PC-9 (cell line): ENCODE results near the gene VPS35. TPM values are rescaled to one million over a fixed set of nuclear protein-coding genes. Genes with fewer than 3 reads are reported as not detected.

Experiments used
- BruUV-seq: library from RNA; stranded (reverse); fragments of 400-500 nt; replicated peaks from 2 replicates; lab custom pipeline; 2021; lab: Mats Ljungman, UMichigan
- CTCF ChIA-PET: fragments of 300-600 bp; sonication (Branson Sonifier 250); formaldehyde crosslinking; loops from one replicate; lab custom pipeline; 2022; ENCODE audit warnings: antibody characterized with exemption; lab: Charles Lee
- POLR2A ChIA-PET: fragments of 300-600 bp; sonication (Branson Sonifier 250); formaldehyde crosslinking; loops from one replicate; lab custom pipeline; 2022; ENCODE audit warnings: antibody characterized with exemption; ENCODE audit not compliant: unreplicated experiment; lab: Charles Lee
- DNase-seq, 2 experiments: peaks; one replicate each; pipeline versions ENCODE4 v3.0.0 to v3.0.0-alpha.2; 2015 to 2022; ENCODE audit warnings: mixed read lengths in 1 of 2
- H2AFZ ChIP-seq: fragments of 200-600 bp; sonication (generic); 2 replicates; pipeline ENCODE4 v1.8.1; 2017; ENCODE audit warnings: antibody characterized with exemption
- H3F3A ChIP-seq: fragments of 200-600 bp; sonication (generic); 2 replicates; pipeline ENCODE4 v1.8.1; 2017; ENCODE audit warnings: antibody characterized with exemption, mild to moderate bottlenecking, low read depth; ENCODE audit not compliant: insufficient read depth
- H3K27ac ChIP-seq: fragments of 200-600 bp; sonication (generic); 2 replicates; pipeline ENCODE4 v1.6.1; 2016; ENCODE audit warnings: mixed run types
- H3K27me3 ChIP-seq: fragments of 200-600 bp; sonication (generic); 2 replicates; pipeline ENCODE4 v1.6.1; 2016; ENCODE audit warnings: low read depth, mixed run types; ENCODE audit not compliant: insufficient read depth
- H3K36me3 ChIP-seq: fragments of 200-600 bp; sonication (generic); 2 replicates; pipeline ENCODE4 v1.6.1; 2016; ENCODE audit warnings: low read depth, mixed run types
- H3K4me1 ChIP-seq: fragments of 200-600 bp; sonication (generic); replicated peaks from 2 replicates; pipeline ENCODE4 v1.6.1; 2016; ENCODE audit warnings: mixed run types; ENCODE audit not compliant: insufficient read depth
- H3K4me2 ChIP-seq: fragments of 200-600 bp; sonication (generic); 2 replicates; pipeline ENCODE4 v1.6.1; 2017; ENCODE audit warnings: mixed run types
- H3K4me3 ChIP-seq: fragments of 200-600 bp; sonication (generic); 2 replicates; pipeline ENCODE4 v1.6.1; 2016; ENCODE audit warnings: mixed run types
- H3K79me2 ChIP-seq: fragments of 200-600 bp; sonication (generic); 2 replicates; pipeline ENCODE4 v1.6.1; 2017; ENCODE audit warnings: low read depth, mixed run types
- H3K9me2 ChIP-seq: fragments of 200-600 bp; sonication (generic); 2 replicates; pipeline ENCODE4 v1.8.1; 2017; ENCODE audit warnings: mild to moderate bottlenecking; ENCODE audit not compliant: insufficient read depth
- H3K9me3 ChIP-seq: fragments of 200-600 bp; sonication (generic); 2 replicates; pipeline ENCODE4 v1.8.1; 2016; ENCODE audit warnings: low read depth; ENCODE audit not compliant: insufficient read depth
- H4K20me1 ChIP-seq: fragments of 200-600 bp; sonication (generic); 2 replicates; pipeline ENCODE4 v1.8.1; 2017; ENCODE audit not compliant: insufficient read depth
- EZH2 ChIP-seq: fragments of 200-600 bp; sonication (generic); IDR thresholded peaks from 2 replicates; pipeline ENCODE4 v1.8.0; 2017; ENCODE audit warnings: antibody characterized with exemption, low read depth
- intact Hi-C: fragments of 100-400 bp; cut with micrococcal nuclease; formaldehyde crosslinking; loops from one replicate; pipeline ENCODE4 v1.10.0; 2022; ENCODE audit not compliant: unreplicated experiment
- total RNA-seq: library from RNA; stranded (reverse); gene quantifications from 2 replicates; pipeline ENCODE4 v1.2.3, GENCODE V29; 2021
- TF ChIP-seq, protein P1 (sequence below): fragments of 200-600 bp; sonication (generic); conservative IDR thresholded peaks from 2 replicates; pipeline ENCODE4 v1.6.1; 2017; ENCODE audit warnings: mixed run types, antibody characterized with exemption, mild to moderate bottlenecking, moderate library complexity

The VPS35 gene
- total RNA-seq, 1 experiment from 2014 or later = 98.4 TPM

DNA sequence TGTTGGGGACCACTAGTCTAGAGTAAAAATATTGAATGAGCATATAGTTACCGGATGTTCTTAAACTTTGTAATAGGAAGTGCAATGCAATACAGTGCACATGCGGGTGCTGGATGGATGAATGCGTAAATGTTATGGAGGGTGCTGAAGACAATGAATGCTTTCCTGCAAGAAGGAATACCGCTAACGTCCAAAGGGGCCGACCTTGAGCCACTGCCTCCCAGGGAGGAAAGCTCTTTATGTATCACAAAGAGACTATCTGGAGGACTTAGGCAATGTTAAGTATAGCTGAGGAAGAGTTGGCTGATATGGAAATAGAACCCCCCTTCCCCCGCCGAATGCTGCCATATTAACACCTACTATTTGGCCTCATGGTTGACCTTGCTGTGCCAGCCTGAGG lies 40.3 kb downstream of the VPS35 start:
- no peaks in the 10 kb centered on the region for H3F3A ChIP-seq
- no peak for TF ChIP-seq EZH2
- TF ChIP-seq, protein P1, sequence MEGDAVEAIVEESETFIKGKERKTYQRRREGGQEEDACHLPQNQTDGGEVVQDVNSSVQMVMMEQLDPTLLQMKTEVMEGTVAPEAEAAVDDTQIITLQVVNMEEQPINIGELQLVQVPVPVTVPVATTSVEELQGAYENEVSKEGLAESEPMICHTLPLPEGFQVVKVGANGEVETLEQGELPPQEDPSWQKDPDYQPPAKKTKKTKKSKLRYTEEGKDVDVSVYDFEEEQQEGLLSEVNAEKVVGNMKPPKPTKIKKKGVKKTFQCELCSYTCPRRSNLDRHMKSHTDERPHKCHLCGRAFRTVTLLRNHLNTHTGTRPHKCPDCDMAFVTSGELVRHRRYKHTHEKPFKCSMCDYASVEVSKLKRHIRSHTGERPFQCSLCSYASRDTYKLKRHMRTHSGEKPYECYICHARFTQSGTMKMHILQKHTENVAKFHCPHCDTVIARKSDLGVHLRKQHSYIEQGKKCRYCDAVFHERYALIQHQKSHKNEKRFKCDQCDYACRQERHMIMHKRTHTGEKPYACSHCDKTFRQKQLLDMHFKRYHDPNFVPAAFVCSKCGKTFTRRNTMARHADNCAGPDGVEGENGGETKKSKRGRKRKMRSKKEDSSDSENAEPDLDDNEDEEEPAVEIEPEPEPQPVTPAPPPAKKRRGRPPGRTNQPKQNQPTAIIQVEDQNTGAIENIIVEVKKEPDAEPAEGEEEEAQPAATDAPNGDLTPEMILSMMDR = no peak
- H3K27me3 ChIP-seq = peaks cover 8% of the 10 kb centered on the region; the same call in 1 of the 2 replicates
- H3K79me2 ChIP-seq = no peaks in the 10 kb centered on the region
- intact Hi-C loops = no loop called here
- H3K27ac ChIP-seq = no peak overlapping the region
- H3K4me3 ChIP-seq = no peak overlapping the region
- no peak overlapping the region for H3K4me2 ChIP-seq
- BruUV-seq = no TSS peak
- H3K9me2 ChIP-seq = no peaks in the 10 kb centered on the region
- no peak for DNase-seq
- no peak overlapping the region for H2AFZ ChIP-seq
- no peaks in the 10 kb centered on the region for H3K36me3 ChIP-seq
- ChIA-PET CTCF (no interaction called here), POLR2A (no interaction called here)
- H3K4me1 ChIP-seq = no peaks in the 10 kb centered on the region
- H3K9me3 ChIP-seq = no peaks in the 10 kb centered on the region
- no peaks in the 10 kb centered on the region for H4K20me1 ChIP-seq

DNA sequence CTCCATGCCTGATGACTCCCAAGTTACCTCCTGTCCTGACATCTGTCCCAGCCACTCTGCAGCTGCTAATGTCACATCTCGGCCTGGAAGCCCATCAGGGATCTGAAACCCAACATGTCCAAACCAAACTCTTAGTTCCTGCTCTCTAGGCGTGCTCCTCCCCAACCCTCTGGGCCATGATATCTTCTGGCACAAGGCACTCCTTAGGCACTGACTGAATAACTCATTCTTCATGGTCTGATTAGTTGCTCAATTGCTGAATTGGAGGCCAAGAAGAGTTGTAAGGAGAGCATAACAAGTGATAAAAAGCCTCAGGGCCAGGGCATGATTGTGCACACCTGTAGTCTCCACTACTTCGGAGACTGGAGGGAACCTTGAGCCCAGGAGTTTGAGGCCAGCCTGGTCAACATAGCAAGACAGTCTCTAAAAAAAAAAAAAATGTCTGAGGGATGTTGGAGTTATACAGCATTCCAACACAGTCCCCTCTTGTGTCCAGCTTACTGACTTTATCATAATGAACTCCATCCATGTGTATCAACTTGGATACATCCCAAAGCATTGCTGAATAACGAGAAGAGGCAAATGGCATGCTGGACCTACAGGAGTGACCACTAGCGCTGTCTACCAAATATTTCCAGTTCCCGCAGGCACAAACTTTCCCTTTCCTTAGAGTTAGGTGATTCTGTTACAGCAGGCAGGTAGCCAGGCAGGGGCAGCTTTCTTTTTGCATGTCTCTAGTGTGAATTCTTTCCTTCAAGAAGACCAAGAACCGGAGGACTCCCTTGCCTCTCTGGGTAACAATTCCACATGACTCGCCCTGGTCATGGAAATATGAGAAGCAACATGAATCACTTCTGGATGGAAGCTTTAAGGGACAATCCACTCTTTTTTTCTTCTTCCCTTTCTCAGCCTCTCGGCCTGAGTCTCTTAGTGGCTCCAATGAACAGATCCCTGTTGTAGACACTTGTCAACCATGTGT lies 49.7 kb downstream of the VPS35 start:
- H3K4me2 ChIP-seq = no peak overlapping the region

More for the DNA sequence above, 49.7 kb downstream of the VPS35 start:
- ChIA-PET CTCF (no interaction called here), POLR2A (no interaction called here)
- TF ChIP-seq EZH2 = no peak
- TF ChIP-seq, protein P1 = no peak
- H3K27me3 ChIP-seq = peaks cover 28% of the 10 kb centered on the region; the same call in 1 of the 2 replicates
- no peaks in the 10 kb centered on the region for H3F3A ChIP-seq
- DNase-seq = no peak
- intact Hi-C loops = no loop called here
- H3K36me3 ChIP-seq = no peaks in the 10 kb centered on the region
- H3K27ac ChIP-seq = no peak overlapping the region
- BruUV-seq = no TSS peak
- no peaks in the 10 kb centered on the region for H3K79me2 ChIP-seq
- H3K9me3 ChIP-seq = no peaks in the 10 kb centered on the region
- H2AFZ ChIP-seq = no peak overlapping the region
- H3K4me3 ChIP-seq = no peak overlapping the region
- no peaks in the 10 kb centered on the region for H3K4me1 ChIP-seq
- no peaks in the 10 kb centered on the region for H4K20me1 ChIP-seq
- no peaks in the 10 kb centered on the region for H3K9me2 ChIP-seq
